Retina (tissue), 1 donor: ENCODE measurements around the gene THRAP3.
"Not testable (repeated sequence)": the region's sequence is repeated elsewhere in the genome, so short reads cannot be mapped to it uniquely, and the experiment has no call there.

ENCODE experiments used
- DNase-seq: peaks from one replicate; pipeline ENCODE4 v3.0.0-alpha.2; 2016

The THRAP3 gene

DNA sequence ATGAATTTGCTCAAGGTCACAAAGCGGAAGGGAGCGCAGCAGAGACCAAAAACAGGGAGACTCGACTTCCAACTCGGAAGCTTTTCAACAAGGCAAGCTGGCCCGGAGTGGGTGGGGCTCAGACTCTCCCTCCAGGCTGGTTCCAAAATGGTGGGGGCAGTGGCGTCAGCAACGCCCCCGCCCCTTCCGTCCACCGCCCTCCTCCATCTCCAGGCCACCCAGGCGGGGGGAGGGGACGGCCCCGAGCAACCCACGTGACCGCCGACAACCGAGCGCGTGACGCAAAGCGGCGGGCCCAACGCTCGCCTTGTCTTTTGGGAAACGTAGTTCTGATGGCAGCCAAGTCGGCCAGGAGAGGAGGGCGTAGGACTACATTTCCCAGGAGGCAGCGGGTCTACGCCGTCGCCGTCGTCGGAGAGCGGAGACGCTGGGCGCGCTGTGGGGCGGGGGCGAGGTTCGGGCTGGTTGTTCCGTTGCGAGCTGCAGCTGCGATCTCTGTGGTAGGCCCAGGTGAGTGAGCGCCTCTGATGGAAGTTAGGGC lies at the start of gene THRAP3:
Gene THRAP3, plus strand, starts transcription at position 448 of the 541 bp plus-strand sequence. CDS start 58,121 bp downstream, outside the sequence.
- peak; percentile 100 for DNase-seq

DNA sequence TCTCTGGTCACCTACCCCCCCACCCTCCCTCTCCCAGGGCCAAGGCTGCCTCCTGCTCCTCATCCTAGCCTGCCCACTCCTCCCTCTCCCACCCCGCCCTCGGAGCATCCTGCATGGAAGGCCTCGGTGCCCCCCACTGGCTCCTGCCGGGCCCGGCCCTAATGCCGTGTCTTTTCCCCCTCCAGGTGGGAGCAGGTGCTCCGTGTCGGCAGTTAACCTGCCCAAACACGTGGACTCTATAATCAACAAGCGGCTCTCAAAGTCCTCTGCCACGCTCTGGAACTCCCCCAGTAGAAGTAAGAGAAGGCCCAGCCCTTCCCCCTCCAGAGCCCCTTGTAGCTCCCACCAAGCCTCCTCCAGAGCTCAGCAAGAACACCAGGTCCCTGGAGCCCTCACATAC lies 49.5 kb upstream of the THRAP3 start:
- no peak for DNase-seq

DNA sequence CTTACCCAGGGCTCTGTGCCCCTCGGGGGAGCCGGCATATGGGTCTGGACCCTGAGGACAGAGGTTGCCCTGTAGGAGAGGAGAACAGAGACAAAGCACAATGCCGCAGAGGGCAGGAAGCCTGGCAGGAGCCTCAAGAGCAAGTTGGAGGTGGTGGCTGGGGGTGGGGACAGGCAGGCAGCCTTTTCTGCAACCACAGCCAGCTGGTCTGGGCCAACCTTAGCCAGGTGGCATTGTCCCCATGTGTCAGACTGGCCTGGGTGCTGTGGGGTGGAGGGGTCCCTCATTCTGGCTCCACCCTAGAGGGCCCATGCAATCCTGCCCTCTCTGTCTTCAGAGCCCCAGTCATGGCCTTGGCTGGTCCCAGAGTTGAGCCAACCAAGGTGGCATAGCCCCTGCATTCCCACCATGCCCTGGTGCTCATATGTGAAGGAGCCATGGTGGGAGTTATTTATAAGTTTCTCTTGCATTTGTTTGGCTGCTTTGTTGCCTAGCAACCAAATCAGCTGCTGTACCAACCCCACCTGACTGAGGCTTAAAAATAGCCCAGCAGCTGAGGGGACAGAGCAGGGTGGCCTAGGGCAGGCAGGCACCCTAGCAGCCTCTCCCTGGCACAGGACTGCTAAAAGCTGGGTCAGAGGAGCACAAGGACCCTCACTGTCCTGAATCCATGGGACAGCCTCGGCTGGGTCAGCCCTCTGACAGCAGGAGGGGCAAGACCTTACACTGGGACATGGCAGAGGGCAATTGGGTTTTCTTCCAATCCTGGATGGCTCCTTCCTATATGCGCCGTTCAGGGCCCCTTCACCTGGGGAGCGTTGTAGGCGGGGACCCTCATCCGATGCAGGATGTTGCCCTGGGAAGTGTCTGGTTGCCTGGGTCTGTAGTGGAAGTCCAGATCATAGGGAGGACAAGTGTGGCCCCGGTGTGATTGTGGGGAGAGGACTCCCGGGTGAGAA lies 48.8 kb upstream of the THRAP3 start:
- no peak for DNase-seq

- DNase-seq: peak; percentile 46
These were observed 47.9 kb upstream of the THRAP3 start for GRCh38 chr1:36176106-36176949.

DNA sequence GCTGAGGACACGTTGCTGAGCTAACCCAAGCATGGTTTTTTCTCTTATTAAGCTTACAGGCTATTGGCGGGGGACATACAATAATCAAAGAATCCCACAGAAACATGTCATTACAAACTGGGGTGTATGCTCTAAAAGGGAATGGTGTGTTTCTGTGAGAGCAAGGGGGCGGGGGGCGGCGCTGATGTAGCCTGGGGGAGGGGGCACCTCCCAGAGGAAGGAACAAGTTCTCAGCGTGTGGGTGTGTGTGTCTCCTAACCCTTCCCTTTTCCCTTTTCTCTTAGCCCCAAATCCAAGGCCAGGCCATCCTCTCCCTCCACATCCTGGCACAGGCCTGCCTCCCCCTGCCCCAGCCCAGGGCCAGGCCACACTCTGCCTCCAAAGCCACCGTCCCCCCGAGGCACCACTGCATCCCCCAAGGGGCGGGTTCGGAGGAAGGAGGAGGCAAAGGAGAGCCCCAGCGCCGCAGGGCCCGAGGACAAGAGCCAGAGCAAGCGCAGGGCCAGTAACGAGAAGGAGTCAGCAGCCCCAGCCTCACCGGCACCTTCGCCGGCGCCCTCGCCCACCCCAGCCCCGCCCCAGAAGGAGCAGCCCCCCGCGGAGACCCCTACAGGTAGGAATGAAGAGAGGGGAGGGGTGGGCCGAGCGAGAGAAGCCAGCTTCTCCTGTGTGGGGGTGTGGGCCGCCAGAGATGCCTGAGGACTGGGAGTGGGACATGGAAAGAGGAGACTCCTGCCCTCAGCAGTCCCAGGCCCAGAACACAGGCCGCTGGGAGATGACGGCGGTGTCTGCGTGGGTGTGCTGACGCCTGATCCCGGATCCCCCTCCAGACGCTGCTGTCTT lies 46.4 kb upstream of the THRAP3 start:
- no peak for DNase-seq

DNA sequence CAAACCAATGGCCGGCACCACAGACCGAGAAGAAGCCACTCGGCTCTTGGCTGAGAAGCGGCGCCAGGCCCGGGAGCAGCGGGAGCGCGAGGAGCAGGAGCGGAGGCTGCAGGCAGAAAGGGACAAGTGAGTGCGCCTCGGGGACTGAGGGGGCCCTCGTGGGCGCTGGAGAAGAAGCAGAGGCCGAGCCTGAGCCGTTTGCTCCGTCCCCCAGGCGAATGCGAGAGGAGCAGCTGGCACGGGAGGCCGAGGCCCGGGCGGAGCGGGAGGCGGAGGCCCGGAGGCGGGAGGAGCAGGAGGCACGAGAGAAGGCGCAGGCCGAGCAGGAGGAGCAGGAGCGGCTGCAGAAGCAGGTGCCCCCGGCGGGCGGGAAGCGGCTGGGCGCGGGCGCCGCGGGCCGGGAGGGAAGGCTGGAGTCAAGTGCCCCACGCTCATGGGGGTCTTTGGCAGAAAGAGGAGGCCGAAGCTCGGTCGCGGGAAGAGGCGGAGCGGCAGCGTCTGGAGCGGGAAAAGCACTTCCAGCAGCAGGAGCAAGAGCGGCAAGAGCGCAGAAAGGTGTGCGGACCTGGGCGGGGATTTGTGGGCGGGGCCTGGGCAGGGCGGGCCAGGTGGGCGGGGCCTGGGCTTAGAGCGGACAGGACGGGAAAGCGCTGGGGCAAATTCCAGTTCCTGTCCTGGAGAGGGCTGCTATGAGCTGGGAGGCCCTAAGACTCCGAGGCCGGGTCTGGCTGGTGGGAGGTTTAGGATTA lies 45.6 kb upstream of the THRAP3 start:
- DNase-seq: no peak

- no peak for DNase-seq
These were observed 45.0 kb upstream of the THRAP3 start for GRCh38 chr1:36179220-36179600.

DNA sequence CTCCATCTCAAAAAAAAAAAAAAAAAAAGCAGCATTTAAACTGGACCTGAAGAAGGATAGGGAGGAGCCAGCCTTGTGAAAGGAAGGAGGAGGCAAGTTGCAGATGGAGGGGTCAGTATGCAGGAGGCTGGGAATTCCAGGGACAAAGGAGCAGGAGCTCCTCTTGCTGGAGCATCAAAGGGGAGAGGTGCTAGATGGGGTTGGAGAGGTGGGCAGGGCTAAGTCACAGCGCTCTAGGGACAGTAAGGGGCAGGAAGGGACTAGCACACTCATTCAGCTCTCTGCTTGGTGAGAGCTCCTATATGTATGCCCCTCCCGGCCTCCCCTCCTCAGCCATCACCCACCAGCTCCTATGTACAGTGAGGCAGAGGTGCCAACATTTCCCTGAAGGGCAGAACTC lies 41.5 kb upstream of the THRAP3 start:
- no peak for DNase-seq

GRCh38 chr1:36183309-36183856 lies 40.9 kb upstream of the THRAP3 start:
- DNase-seq: no peak

DNA sequence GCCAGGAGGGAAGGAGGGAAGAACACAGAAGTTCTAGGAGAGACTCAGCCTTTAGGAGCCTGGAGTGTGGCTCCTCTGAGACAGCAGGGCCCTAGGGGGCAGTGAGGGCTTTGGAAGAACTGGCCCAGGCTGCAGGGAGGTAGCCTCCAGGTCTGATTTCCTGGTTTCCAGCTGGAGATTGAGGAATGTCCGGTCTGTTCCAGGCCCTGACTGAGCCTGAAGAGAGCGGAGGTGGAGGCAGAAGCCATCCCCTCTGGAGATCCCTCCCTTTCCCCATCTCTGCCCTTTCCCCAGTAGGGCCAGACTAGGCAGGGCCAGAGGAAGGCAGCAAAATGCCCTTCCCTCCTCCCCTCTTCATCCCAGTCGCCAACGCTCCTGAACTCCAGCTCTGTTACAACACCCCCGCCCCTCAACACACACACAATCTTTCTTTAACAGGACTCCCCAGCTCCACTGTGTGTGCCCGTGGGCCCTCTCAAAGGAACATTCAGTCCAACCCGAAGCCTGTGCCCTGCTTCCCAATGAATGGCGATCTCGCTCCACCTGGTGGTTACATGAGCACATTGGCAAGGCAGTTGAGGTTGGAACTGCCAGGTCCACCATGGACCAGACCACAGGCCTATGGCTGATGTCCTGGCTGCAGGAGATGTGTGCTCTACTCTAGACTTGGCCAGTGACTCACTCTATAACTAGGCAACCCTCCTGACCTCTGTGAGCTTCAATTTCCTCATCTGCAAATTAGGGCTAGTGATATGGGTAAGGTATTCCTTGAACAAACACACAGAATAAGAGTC lies 36.2 kb upstream of the THRAP3 start:
- peak; percentile 81 for DNase-seq

GRCh38 chr1:36196805-36197204 lies 27.4 kb upstream of the THRAP3 start:
- DNase-seq: not testable (repeated sequence)

DNA sequence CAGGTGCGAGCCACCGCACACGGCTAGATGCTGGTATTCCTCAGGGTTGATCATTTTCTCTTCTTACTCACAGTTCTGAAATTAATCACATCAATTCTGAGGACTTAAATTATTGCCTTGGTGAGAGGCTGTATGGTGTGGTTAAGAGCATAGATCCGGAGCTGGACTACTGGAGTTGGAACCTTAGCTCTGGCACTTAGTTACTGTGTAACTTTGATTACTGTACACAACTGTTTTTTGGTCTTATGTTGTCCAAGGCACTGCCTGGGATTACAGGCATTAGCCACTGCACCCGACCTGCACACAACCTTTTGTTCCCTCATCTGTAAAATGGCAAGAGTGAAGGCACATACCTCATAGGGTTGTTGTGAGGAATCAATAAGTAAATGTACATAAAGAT lies 25.6 kb upstream of the THRAP3 start:
- no peak for DNase-seq

DNA sequence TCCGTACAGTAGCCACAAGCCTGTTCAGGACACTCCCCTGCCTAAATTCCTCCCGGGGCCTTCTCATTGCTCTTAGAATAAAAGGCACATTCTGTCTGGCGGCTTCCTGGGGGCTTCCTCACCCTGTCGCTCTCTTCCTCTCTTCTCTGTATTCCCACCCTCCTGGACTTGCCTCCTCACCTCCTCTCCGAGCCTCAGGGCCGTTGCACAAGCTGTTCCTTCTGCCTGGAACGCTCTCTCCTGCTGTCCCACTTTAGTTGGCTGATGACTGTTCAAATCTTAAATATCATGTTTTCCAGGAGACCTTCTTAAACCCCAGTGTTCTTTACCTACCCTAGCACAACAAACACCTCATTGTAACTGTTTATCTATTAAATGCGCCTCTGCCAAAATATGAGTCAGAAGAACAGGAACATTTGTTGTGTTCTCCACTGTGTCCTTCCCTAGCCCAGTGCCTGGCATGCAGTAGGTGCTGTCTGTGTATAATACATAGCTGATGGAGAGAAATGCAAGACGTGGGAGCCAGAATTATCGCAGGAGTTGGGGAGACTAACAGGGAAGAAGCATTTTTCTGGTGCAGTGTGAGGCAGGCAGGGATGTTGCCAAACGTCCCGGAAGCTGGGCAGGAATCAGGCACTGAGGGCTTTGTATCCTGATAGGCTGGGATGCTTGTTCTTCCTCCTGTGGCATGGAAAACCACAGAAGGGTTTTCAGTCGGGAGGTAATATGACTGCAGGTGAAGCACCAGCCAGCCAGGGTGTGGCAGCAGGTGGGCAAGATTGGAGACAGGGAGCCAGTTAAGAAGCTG lies 24.1 kb upstream of the THRAP3 start:
- DNase-seq: no peak

DNA sequence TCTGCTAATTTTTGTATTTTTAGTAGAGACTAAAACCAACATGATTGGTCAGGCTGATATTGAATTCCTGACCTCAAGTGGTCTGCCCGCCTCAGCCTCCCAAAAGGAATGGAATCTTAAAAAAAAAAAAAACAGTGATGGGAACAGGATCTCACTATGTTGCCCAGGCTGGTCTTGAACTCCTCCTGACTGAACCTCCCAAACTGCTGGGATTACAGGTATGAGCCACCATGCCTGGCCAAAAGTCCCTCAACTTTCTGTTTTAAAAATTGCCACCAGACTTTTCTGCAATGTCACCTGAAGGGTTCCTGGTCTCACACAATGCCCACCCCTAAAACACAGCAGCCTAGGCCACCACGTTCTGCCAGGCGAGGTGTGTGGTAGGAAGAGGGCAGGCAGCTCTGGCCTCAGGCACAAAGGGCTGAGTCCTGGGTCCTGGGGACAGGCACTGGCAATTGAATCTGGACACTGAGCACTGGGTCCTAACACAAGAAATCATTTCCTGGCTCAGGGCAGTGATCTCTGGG lies 21.2 kb upstream of the THRAP3 start:
- DNase-seq: no peak

DNA sequence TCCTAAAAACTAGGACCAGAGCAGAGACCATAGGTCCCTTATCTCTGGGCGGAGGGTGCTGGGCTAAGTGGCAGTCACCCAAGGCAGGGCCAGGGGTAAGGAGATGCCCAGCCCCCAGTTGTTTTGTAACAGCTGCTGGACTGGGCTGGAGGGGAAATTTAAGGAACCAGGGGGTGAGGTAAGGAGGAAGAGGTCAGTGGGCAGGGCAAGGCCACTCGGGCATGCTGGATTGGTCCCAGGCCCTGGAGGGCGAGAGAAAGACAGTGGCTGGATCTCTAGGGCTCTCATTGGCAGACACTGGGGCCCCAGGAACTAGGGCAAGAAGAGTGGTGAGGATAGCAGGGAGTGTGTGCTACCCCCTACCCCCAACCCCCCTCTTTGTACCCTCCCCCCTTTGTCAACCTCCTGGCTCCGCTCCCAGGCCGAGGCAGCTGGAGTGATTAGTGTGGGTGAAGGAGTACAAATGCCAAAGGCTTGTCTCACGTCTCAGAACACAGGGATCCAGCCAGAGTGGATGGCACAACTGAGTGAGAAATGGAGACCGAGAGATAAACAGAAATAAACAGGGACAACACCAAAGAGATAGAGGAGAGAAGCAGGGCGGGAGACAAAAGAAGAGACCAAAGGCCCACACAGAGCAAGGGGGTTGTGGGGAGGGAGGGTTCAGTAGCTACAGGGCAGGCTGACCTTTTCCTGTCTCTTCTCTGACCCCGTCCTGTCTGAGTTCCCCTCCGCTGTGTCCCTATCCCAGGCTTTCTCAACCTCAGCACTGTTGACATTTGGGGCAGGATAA lies 20.5 kb upstream of the THRAP3 start:
- peak; percentile 36 for DNase-seq

DNA sequence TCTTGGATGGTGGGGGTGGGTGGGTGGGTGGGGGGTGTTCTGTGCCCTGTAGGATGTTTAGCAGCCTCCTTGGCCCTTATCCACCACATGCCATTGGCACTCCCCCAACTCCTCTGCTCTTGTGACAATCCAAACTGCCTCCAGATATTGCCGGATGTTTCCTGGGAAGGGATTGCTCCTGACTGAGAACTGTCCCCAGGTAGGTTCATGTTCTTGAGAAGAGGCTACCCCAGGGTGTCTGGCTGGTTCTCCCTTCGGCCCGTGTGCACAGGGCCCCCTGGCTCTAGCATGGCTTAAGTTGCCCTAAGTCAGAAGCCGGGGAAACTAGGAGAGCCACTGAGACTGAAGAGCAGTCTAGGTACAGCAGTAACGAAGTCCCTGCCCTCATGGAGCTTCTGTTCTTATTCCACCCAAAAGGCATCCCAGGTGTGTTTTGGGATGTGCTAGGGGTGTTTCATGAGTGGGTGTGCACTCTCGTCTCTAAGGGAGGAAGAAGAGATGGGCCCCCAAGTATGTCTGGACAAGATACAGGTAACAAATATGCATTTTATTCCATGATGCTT lies 19.8 kb upstream of the THRAP3 start:
- DNase-seq: no peak

GRCh38 chr1:36206323-36206858 lies 17.9 kb upstream of the THRAP3 start:
- DNase-seq: no peak

- DNase-seq: no peak
These were observed 16.9 kb upstream of the THRAP3 start for GRCh38 chr1:36207339-36207738.
